Putamen (tissue), 1 donor: Measurements from ENCODE around the gene MBD3.

Experiments
- DNase-seq: peaks from one replicate; pipeline ENCODE4 v3.0.0-alpha.2; 2016; ENCODE audit warnings: low spot score

Gene MBD3

GRCh38 chr19:1598777-1599459, 6.3 kb upstream of the MBD3 start:
- DNase-seq = no peak

- no peak for DNase-seq
Measured at GRCh38 chr19:1593501-1593772, 772 bp upstream of the MBD3 start.

- peak; percentile 86 for DNase-seq
Measured at GRCh38 chr19:1592024-1592754, 476 bp downstream of the MBD3 start.

- DNase-seq = no peak
Measured at GRCh38 chr19:1591421-1592023, 1.1 kb downstream of the MBD3 start.

GRCh38 chr19:1590641-1591397, 1.8 kb downstream of the MBD3 start:
- no peak for DNase-seq

- DNase-seq = no peak
Measured at GRCh38 chr19:1587872-1588271, 4.8 kb downstream of the MBD3 start.

GRCh38 chr19:1585243-1585580, 7.5 kb downstream of the MBD3 start:
- no peak for DNase-seq

- no peak for DNase-seq
Measured at GRCh38 chr19:1584500-1585242, 8.0 kb downstream of the MBD3 start.

- DNase-seq = no peak
Measured at GRCh38 chr19:1582201-1582600, 10.5 kb downstream of the MBD3 start.

- DNase-seq = no peak
Measured at GRCh38 chr19:1580957-1581356, 11.7 kb downstream of the MBD3 start.

- DNase-seq = no peak
Measured at GRCh38 chr19:1580382-1580781, 12.3 kb downstream of the MBD3 start.

- no peak for DNase-seq
Measured at GRCh38 chr19:1579222-1579621, 13.4 kb downstream of the MBD3 start.

GRCh38 chr19:1577929-1578618, 14.6 kb downstream of the MBD3 start:
- DNase-seq = no peak

- no peak for DNase-seq
Measured at GRCh38 chr19:1577090-1577928, 15.4 kb downstream of the MBD3 start.

GRCh38 chr19:1576242-1577089, 16.2 kb downstream of the MBD3 start:
- no peak for DNase-seq

- DNase-seq = no peak
Measured at GRCh38 chr19:1575323-1576241, 17.1 kb downstream of the MBD3 start.

GRCh38 chr19:1574354-1575136, 18.1 kb downstream of the MBD3 start:
- no peak for DNase-seq

GRCh38 chr19:1572795-1573194, 19.9 kb downstream of the MBD3 start:
- no peak for DNase-seq
